ENCODE data around the gene RPAP3. TPM values are rescaled to one million over a fixed set of nuclear protein-coding genes. Genes with fewer than 3 reads are reported as not detected.
"Not testable (repeated sequence)": the region's sequence is repeated elsewhere in the genome, so short reads cannot be mapped to it uniquely, and the experiment has no call there.

Gene RPAP3
- total RNA-seq, 1 donor from 2014 or later = 17.6 TPM

- DNase-seq (ENCODE audit: low spot score) = no peak
Measured at GRCh38 chr12:47686645-47687240, 19.1 kb downstream of the RPAP3 start.

DNA sequence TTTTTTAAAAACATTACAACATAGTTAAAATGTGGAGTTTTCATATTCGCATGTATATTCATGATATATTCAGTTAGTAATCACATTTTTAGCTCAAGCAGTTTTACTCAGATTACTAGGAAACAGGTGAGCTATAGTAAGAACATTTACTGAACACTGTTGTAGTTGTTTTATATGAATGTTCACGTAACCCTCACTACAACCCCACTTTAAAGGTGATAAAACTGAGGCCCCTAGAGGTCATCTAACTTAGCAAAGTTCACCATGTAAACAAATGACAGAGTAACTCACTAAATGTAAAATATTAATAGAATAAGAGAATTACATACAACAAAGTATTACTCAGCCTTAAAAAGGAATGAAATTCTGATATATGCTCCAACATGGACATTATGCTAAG, 26.0 kb downstream of the RPAP3 start:
- no peak for DNase-seq (ENCODE audit: low spot score)

GRCh38 chr12:47672068-47672467, 33.8 kb downstream of the RPAP3 start:
- no peak for DNase-seq (ENCODE audit: low spot score)

DNA sequence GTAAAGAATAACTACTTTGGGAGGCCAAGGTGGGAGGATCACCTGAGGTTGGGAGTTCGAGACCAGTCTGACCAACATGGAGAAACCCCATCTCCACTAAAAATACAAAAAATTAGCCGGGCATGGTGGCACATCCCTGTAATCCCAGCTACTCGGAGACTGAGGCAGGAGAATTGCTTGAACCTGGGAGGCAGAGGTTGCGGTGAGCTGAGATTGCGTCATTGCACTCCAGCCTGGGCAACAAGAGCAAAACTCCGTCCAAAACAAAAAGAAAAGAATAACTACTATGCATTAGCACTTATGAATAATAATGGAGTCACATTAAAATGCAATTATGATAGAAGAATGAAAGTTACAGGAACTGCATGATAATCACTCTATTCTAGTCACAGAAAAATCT, 37.9 kb downstream of the RPAP3 start:
- DNase-seq (ENCODE audit: low spot score) = not testable (repeated sequence)

DNA sequence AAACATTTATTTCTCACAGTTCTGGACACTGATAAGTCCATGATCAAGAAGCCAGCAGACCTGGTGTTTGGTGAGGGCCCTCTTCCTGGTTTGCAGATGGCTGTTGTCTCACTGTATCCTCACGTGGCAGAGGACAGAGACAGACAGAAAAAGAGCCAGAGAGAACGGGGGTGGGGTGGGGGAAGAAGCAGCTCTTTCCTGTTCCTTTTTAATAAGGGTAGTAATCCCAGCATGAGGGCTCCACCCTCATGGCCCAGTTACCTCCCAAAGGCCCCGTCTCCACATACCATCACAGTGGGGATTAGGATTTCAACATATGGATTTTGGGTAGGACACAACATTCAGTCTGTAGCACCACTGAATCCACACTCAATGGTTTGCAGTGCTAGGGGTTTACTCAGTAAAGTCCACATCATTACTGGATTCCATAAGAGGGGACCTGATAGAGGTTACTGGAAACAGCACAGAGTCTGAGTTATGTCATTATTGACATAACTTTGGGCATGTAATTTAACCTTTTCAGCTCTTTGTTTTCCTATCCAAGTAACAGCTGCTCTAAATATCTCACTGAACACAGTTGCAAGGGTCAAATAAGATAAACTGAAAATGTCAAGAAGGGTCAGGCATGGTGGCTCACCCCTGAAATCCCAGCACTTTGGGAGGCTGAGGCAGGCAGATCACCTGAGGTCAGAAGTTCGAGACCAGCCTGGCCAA, 53.2 kb downstream of the RPAP3 start:
- DNase-seq (ENCODE audit: low spot score) = no peak

DNA sequence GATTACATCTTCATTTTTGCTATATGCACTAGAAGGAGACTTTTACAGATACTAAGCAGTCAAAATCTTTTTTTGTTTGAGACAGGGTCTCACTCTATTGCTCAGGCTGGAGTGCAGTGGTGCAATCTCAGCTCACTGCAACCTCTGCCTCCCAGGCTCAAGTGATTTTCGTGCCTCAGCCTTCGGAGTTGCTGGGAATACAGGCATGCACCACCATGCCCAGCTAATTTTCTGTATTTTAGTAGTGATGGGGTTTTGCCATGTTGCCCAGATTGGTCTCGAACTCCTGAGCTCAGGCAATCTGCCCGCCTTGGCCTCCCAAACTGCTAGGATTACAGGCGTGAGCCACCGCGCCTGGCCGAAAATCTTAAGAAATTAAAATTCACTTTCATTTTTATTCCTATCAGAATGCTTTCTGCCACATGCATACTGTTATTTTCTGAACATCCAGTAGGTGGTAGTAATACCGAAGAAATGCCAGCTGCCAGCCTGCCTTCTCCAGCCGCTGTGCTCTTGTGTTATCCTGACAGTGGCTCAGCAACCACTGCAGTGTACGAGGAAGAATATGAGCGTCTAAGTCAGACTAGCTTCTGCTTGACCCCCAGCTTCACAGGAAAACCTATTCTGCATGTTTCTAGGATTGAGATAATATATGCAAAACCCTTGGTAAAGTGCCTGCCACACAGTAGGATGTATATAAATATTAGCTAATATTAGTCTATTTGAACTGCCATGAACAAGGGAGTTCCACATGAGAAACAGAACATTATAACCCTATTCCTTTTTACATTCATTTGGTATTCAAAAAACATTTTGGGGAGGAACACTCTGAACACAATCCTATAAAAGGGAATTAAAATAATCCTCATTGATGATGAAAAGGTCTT, 54.2 kb downstream of the RPAP3 start:
- DNase-seq (ENCODE audit: low spot score) = no peak

DNA sequence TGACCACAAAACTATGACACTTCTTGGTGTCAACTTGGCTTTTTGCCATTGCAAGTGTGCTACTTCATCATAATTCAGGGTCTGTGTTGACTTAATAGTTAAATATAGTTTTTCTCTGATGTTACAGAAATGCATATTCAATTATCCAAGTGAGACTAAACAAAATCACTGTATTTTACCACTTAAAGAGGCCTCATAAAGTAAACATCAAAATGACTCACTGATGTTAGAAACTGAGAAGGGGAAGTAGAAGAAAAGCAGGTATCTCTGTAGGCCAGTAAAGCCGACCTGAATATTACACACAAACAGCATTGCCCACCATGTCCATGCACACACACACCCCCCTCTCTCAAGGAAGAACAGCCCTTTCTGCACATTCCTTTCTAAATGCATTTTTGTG, 55.4 kb downstream of the RPAP3 start:
- DNase-seq (ENCODE audit: low spot score) = no peak

GRCh38 chr12:47649381-47649780, 56.4 kb downstream of the RPAP3 start:
- DNase-seq (ENCODE audit: low spot score) = no peak

- no peak for DNase-seq (ENCODE audit: low spot score)
Measured at GRCh38 chr12:47648056-47648579, 57.7 kb downstream of the RPAP3 start.

DNA sequence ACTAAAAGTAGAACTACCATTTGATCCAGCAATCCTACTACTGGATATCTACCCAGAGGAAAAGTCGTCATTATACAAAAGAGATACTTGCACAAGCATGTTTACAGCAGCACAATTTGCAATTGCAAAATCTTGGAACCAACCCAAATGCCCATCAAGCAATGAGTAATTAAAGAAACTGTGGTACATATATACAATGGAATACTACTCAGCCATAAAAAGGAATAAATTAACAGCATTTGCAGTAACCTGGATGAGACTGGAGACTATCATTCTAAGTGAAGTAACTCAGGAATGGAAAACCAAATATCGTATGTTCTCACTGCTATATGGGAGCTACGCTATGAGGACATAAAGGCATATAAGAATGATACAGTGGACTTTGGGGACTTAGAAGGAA, 63.5 kb downstream of the RPAP3 start:
- DNase-seq (ENCODE audit: low spot score) = not testable (repeated sequence)

DNA sequence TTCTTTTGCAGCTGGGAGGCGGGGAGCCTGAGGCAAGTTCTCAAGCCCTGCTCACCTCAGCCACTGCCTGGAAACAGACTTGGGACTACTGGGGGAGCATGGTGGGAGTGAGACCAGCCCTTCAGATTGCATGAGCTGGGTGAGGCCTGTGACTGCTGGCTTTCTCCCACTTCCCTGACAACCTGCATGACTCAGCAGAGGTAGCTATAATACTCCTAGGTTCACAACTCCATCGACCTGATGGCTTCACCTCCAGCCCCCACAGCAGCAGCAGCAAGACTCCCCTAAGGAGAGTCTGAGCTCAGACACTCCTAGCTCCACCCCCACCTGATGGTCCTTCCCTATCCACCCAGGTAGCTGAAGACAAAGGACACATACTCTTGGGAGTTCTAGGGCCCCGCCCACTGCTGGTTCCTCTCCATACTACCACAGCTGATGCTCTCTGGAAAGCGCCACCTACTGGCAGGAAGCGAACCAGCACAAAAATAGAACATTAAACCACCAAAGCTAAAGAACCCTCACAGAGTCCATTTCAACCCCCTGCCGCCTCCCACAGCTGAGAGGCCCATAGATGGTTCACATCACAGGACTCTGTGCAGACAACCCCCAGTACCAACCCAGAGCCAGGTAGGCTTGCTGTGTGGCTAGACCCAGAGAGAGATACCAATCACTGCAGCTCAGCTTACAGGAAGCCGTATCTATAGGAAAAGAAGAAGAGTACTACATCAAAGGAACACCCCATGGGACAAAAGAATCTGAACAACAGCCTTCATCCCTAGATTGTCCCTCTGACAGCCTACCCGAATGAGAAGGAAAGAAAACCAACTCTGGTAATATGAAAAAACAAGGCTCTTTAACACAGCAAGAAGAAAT, 68.7 kb downstream of the RPAP3 start:
- DNase-seq (ENCODE audit: low spot score) = no peak

DNA sequence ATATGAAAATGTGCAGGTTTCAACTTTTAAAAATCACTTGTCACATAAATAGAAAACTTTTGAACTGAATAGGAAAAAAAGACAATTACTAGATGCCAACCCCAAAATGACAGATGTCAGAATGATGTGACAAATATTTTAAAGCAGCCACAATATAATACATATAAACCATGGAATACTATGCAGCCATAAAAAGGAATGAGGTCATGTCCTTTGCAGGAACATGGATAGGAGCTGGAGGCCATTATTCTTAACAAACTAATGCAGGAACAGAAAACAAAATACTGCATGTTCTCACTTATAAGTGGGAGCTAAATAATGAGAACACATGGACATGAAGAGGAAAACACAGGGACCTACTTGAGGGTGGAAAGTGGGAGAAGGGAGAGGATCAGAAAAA, 70.1 kb downstream of the RPAP3 start:
- not testable (repeated sequence) for DNase-seq (ENCODE audit: low spot score)

DNA sequence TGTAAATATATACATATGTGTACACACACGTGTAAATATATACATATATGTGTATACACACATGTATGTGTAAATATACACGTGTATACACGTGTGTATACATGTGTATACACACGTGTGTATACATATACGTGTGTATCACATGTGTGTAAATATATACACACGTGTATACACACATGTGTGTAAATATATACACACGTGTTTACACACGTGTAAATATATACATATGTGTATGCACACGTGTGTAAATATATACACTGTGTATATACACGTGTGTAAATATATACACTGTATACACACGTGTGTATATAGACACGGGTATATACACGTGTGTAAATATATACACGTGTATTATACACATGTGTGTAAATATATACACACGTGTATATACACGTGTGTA, 71.7 kb downstream of the RPAP3 start:
- DNase-seq (ENCODE audit: low spot score) = no peak

DNA sequence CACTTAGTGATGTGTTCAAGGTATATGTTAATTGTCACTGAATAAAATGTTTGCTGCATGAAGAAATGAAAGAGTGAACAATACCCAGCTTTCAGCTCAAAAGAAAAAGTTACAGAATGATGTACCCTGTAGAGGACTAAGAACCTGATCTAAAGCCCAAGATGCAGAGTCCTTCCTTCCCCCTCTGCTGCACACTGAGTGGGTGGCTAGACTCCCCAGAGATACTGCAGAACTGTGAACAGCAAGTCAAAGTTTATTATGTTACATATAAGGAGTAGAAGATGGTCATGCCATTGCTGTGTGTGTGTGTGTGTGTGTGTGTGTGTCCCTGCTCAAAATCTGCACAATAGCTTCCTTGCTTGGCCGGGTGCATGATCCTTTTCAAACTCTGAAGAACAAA, 83.9 kb downstream of the RPAP3 start:
- DNase-seq (ENCODE audit: low spot score) = no peak

DNA sequence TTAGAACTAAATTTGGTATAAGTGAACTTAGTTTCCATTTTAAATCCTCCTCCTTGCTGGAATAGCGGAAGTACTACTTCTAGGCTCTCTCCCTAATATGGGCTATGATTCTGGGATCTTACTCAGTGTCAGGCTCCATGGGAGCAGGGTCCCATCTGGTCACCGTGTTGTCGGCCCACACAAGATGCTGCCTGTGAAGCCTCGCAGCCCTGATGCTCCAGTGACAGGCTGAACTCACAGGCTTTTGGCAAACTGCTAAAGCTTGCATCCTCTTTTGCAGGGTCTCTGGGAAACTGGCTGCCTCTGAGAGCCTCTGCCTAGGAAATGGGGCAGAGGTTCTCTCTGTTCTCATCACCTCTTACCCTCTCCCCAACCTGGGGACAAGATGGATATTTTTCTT, 88.4 kb downstream of the RPAP3 start:
- no peak for DNase-seq (ENCODE audit: low spot score)

DNA sequence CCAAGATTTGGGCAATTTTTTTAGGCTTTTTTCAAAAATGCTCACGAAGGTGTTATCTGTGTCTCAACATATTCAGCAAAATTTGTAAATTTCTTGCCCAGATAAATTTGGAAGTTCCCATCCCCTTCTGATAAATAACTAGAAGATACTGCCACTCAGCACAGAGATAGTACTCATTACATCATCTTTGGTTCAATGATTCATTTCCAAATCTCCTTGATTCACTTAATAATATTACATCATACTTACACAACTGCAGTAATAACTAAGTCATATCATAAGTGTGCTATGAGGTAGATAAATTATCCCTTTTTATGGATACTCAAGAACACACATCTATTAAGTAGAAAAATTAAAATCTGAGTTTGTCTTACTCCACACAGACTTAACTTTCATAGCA, 89.4 kb downstream of the RPAP3 start:
- DNase-seq (ENCODE audit: low spot score) = no peak

DNA sequence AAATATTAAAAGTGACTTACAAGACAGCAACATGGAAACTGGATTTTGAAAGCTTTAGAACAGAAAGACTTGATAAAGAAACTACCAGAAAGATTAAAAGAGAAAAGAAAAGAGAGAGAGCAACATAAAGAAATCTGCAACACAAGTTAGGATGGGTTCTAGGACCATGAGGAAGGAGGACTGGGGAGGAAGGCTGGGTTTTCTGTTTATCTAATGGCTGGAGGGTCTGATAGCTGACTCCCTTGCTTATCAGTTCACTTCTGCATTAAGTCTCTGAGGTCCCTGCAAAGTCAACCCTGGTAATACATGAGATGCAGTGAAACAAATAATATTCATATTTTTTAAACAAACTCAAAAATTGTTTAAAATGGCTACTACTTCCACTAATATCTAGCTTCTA, 90.1 kb downstream of the RPAP3 start:
- no peak for DNase-seq (ENCODE audit: low spot score)

- no peak for DNase-seq (ENCODE audit: low spot score)
Measured at GRCh38 chr12:47614521-47614920, 91.3 kb downstream of the RPAP3 start.

DNA sequence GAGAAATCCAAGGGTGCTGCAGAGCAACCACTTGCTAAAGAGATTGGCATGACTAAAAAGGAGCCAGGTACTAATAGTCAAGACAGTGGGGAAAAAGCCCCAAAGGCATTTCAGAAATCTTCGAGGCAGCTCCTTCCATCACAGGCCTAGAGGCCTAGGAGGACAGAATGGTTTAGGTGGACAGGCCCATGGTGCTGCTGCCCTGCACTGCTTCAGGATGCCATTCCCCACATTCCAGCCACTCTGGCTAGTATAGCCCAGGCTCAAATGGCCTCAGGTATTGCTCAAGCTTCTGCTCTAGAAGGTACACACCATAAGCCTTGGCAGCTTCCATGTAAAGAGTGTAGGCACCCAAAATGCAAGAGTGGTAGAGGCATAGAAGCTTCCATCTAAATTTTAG, 92.9 kb downstream of the RPAP3 start:
- no peak for DNase-seq (ENCODE audit: low spot score)

GRCh38 chr12:47611906-47612305, 93.9 kb downstream of the RPAP3 start:
- no peak for DNase-seq (ENCODE audit: low spot score)

Data from mesenteric fat pad (tissue), 1 donor.